Neuron (in vitro differentiated cells): ENCODE results near the gene WFDC12.

Experiments
- H2AFZ ChIP-seq: one replicate; pipeline ENCODE4 v1.6.1; 2013; ENCODE audit warnings: low read depth, mild to moderate bottlenecking, inconsistent platforms, low read length, moderate library complexity
- H3K27me3 ChIP-seq: one replicate; pipeline ENCODE4 v1.6.1; 2013; ENCODE audit warnings: low read length; ENCODE audit not compliant: insufficient read depth
- H3K36me3 ChIP-seq: one replicate; pipeline ENCODE4 v1.6.1; 2013; ENCODE audit warnings: low read length; ENCODE audit not compliant: insufficient read depth
- H3K4me1 ChIP-seq: one replicate; pipeline ENCODE4 v1.6.1; 2013; ENCODE audit warnings: low read length; ENCODE audit not compliant: insufficient read depth
- H3K4me3 ChIP-seq: 2 replicates; pipeline ENCODE4 v1.5.1; 2013; ENCODE audit warnings: mild to moderate bottlenecking, low read length, moderate library complexity
- H3K9me3 ChIP-seq: one replicate; pipeline ENCODE4 v1.6.1; 2013; ENCODE audit warnings: low read length

Gene WFDC12

DNA sequence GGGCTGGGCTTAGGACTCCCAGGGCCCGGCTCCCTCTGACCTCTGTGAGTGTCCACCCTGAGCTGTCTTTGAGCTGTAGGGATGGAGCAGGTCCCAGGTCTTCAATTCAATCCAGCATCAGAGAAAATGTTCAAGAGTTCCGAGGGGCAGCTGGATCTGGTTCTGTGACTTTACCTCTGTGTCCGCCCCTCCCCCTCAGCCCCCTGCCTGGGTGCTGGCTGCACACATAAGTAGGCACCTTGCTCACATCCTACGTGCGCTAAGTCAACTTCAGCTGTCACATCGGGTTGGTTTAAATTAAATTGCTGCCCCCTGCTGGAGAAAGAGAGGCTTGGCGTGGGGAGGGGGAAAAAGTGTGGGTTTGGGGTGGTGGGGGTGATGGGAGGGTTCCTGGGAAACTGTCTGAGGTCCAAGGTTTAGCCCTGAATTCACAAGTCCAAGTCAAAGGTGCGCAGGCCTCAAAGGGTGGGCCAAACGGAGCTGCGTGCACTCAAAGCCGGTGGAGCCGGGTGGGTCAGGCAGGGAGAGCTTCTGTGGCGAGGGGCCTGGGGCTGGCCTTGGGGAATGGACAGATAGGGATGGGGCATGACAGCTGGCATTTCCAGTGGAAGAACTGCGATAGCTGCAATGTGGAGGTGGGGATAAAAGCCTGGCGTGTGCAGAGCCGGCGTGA is 12.3 kb downstream of the WFDC12 start:
- H3K27me3 ChIP-seq: peaks cover 13% of the 10 kb centered on the region

DNA sequence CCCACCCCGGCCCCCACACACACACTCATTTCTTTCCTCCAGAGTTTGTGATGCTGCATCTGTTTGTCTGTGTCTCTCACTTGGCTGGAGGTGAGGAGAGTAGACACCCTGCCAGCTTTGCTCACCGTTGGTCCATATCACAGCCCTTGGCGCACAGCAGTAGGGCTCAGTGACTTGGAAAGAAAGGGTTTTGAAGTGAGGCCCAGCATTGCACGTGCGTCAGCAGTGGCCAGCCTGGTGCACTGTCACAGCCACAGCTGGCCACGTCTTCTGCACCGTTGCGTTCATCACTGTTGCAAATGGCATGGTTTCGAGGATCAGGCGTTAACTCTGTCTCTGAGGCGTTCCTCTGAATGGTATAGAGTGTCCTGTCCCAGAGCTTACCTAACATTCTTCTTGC is 13.0 kb downstream of the WFDC12 start:
- Histone ChIP-seq H3K36me3 (no peaks in the 10 kb centered on the region), H3K27me3 (peaks cover 13% of the 10 kb centered on the region), H3K4me1 (no peaks in the 10 kb centered on the region), H3K9me3 (no peaks in the 10 kb centered on the region), H2AFZ (no peak overlapping the region), H3K4me3 (no peak overlapping the region)

More for the DNA sequence above, 12.3 kb downstream of the WFDC12 start:
- H3K4me1 ChIP-seq: no peaks in the 10 kb centered on the region
- H3K4me3 ChIP-seq: no peak overlapping the region
- H2AFZ ChIP-seq: no peak overlapping the region
- no peaks in the 10 kb centered on the region for H3K36me3 ChIP-seq
- H3K9me3 ChIP-seq: no peaks in the 10 kb centered on the region

DNA sequence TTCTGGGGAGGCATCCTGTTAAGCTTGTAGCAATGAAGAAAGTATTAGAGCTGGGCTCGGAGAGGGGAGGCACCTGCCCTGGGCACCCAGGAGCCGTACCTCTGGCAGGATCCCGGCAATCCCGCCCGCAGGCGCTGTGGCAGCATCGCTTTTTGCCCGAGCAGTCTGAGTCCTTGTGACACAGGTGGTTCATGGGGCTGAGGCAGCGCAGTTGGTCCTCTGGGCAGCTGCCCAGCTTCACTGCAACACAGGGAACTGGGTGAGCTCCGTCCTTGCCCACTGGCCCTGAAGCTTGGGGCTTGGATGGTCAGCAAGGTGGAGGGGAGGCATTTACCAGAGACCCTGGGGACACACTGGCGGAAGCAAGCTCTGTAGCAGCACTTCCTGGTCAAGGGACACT is 14.0 kb downstream of the WFDC12 start:
- H3K9me3 ChIP-seq: no peaks in the 10 kb centered on the region
- H3K27me3 ChIP-seq: peaks cover 11% of the 10 kb centered on the region
- no peak overlapping the region for H3K4me3 ChIP-seq
- H3K36me3 ChIP-seq: no peaks in the 10 kb centered on the region
- H2AFZ ChIP-seq: no peak overlapping the region
- no peaks in the 10 kb centered on the region for H3K4me1 ChIP-seq

DNA sequence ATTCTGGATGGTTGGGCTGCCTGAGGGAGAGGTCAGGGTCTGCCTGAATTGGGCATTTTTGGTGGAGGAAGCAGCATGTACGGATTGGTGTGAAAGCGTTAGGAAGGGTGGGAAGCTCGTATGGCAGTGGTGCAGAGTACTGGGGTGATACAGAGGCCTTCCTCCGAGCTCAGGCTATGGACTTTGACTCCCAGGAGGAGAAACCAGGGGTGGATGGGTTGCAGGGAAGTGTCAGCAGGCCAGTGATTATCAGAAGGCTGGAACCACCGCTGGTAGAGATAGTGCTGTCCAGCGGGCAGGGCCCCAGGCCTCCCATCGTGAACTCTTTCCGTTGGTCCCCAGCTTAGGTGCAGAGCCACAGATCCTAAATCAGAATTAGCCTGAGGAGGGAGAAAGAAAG is 14.6 kb downstream of the WFDC12 start:
- H2AFZ ChIP-seq: no peak overlapping the region
- no peaks in the 10 kb centered on the region for H3K9me3 ChIP-seq
- H3K27me3 ChIP-seq: peaks cover 8% of the 10 kb centered on the region
- no peak overlapping the region for H3K4me3 ChIP-seq
- H3K36me3 ChIP-seq: no peaks in the 10 kb centered on the region
- H3K4me1 ChIP-seq: no peaks in the 10 kb centered on the region

DNA sequence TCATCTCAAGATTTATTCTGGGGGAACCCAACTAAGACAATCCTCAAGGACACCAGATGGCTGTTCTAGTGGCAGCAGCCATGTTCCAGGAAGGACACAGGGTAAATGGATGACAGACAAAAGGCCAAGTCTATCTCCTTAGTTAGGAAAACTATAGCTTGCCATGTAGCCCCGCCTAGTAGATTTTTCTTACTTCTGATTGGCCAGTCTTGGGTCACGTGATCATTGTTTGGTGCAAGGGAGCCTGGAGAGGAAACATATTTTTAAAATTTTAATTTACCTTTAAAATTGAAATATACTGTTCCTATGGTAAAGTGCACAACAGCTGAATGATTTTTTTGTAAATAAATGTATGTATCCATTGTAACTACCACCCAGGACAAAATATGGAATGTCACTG is 18.9 kb downstream of the WFDC12 start:
- H3K9me3 ChIP-seq: no peaks in the 10 kb centered on the region

DNA sequence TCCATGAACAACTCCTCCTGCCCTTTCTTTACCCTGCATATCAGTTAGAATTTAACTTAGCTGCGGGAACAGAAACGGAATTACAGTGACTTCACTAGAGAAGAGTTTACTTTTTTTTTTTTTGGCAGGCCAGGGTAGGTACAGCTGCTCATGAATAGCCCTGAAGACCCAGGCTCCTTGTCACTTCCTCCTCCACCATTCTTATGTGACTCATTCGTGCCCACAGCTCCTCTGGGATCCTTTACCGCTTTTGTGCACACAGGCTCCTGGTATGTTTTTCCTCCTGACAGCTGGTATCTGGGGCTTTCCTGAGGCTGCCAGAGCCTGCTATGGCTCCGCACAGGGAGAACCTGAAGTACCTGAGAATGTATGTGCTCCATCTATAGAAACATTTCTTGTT is 19.5 kb downstream of the WFDC12 start:
- no peak overlapping the region for H2AFZ ChIP-seq
- H3K4me1 ChIP-seq: peaks cover 2% of the 10 kb centered on the region
- H3K4me3 ChIP-seq: no peak overlapping the region
- no peaks in the 10 kb centered on the region for H3K9me3 ChIP-seq
- peaks cover 21% of the 10 kb centered on the region for H3K27me3 ChIP-seq
- no peaks in the 10 kb centered on the region for H3K36me3 ChIP-seq

More for the DNA sequence above, 18.9 kb downstream of the WFDC12 start:
- Histone ChIP-seq H3K27me3 (peaks cover 20% of the 10 kb centered on the region), H3K4me3 (no peak overlapping the region), H3K36me3 (no peaks in the 10 kb centered on the region), H2AFZ (no peak overlapping the region), H3K4me1 (peaks cover 2% of the 10 kb centered on the region)

DNA sequence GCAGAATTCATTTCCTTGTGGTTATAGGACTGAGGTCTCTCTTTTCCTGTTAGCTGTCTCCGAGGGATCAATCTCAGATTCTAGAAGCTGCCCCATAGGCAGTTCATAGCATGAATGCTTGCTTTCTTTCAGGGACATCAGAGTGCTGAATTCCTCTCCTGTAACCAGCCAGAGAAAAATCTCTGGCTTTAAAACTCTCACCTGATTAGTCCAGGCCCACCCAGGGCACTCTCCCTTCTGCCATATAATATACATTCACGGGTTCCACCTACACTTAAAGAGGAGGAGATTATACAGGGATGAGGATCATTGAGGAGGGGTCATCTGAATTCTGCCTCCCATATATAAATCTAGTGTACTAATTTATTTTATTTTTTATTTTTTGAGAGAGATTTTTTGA is 21.2 kb downstream of the WFDC12 start:
- Histone ChIP-seq H3K4me3 (no peak overlapping the region), H3K4me1 (peaks cover 2% of the 10 kb centered on the region), H3K36me3 (no peaks in the 10 kb centered on the region), H2AFZ (no peak overlapping the region), H3K9me3 (no peaks in the 10 kb centered on the region), H3K27me3 (peaks cover 34% of the 10 kb centered on the region)

DNA sequence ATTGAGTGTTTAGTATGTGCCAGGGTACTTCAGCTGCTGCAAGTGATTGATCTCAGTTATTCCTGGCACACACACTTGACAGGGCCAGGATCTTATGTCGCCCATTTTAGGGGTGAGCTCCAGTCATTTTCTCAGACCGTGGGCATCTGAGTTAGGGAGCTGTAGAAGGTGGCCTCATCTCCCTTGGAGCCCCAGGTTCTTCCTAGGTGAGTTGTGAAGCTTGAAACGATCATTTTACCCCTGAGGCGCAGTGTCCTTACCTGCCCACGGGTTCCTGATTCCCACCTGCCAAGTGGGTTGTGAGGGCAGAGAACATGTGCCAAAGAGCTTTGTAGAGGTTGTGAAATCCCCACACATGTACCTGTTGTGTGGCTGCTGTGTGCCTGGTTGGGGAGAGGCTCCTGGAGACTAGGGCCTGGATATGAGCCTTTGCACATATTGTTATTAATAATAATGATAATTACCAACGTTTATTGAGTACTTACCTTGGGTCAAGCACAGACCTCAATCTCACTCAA is 22.9 kb downstream of the WFDC12 start:
- Histone ChIP-seq H3K27me3 (peaks cover 40% of the 10 kb centered on the region), H3K9me3 (peaks cover 3% of the 10 kb centered on the region), H3K4me1 (peaks cover 2% of the 10 kb centered on the region), H3K36me3 (no peaks in the 10 kb centered on the region), H2AFZ (peak overlapping the region; percentile 65), H3K4me3 (no peak overlapping the region)

DNA sequence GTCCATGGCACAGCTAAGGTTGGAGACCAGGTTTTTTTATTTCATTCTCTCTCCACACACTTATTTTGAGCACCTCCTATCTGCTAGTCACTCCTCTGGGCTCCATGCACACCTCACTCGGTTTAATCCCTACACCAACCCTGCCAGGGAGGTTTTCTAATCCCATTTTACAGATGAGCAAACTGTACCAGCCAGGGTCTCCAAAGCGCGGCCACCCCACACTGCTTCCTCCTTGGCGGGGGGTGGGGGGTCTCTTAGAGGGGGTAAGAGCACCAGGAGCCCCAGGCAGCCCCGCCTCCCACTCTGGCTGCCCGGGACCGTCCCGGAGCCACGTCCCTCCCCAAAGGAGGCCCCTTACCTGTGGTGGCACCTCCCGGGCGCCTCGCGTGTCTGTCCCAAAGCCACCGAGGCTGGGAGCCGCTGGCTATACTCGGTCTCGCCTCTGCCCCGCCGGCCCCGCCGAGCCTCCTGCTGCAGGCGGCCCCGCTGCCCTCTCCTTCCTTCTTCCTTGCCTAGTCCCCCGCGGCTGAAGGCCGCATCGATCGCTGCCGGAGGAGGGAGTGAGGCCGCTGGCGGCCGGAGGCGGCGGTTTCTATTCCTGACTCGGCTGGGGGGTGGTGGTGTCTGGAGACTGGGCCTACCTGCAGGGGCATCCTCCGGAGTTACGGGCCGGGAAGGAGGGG is 23.6 kb downstream of the WFDC12 start, which contains the start of gene KCNS1:
Gene KCNS1 (minus strand): TSS at position 565 of the 683 bp plus-strand sequence. CDS start 1,891 bp downstream, outside the sequence.
- Histone ChIP-seq H3K4me1 (peaks cover 2% of the 10 kb centered on the region), H3K36me3 (no peaks in the 10 kb centered on the region), H3K4me3 (no peak within 1 kb of the TSS), H3K9me3 (peaks cover 3% of the 10 kb centered on the region), H2AFZ (peak within 1 kb of the TSS; percentile 65), H3K27me3 (peaks cover 40% of the 10 kb centered on the region)

DNA sequence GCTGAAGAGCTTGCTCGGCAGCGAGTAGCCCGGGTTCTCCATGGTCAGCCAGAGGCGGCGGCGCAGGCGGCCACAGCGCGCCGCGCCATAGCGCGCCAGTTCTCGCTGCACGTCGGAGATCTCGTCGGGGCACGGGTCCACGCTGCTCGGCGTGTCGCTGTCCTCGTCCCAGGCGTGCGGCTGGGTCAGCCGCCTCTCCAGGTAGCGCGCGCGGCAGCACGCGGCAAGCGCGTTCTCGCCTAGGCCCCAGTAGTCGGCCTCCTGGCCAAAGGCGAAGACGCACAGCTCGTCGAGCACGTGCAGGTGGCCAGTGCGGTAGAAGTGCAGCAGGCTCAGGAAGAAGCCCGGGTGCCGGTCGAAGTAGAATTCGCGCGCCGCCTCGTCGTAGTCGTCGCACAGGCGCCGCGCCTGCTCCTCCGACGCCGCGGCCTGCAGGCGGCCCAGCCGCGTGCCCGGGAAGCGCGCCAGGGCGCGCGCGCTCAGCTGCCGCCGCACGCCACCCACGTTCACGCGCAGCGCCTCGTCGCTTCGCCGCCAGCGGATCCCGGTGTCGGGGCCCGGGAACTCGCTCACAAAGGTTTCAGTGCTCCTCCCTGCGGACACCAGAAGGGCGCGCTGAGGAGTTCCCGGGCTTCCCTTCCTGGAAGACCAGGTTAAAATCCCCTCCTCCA is 26.0 kb downstream of the WFDC12 start:
- peaks cover 40% of the 10 kb centered on the region for H3K27me3 ChIP-seq
- no peak overlapping the region for H2AFZ ChIP-seq
- peaks cover 3% of the 10 kb centered on the region for H3K9me3 ChIP-seq
- no peak overlapping the region for H3K4me3 ChIP-seq
- H3K4me1 ChIP-seq: peaks cover 2% of the 10 kb centered on the region
- no peaks in the 10 kb centered on the region for H3K36me3 ChIP-seq

DNA sequence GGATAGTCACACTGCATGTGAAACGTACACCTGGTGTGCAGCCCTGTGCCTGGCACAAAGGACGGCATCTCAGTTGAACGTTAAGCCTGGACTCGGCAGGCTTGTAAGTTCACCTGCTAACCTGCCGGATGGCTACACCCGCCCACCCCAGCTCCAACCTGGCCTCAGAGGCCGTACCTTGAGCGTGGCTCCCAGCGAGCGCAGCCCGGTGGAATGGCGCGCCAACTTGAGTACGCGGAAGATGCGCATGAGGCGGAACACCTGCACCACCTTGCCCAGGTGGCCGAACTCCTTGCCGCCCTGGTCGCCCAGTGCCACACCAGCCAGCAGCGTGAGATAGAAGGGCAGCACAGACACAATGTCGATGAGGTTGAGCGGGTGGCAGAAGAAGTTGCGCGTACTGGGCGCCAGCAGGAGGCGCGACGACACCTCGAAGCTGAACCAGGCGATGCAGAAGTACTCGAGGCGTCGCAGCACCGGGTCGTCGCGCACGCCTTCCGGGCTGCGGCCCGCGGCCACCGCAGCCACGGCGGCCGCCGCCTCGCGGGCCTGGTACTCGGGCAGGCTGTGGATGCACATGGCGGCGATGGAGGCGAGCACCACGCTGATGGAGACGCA is 26.7 kb downstream of the WFDC12 start:
- H2AFZ ChIP-seq: no peak overlapping the region
- H3K4me3 ChIP-seq: no peak overlapping the region
- H3K9me3 ChIP-seq: peaks cover 3% of the 10 kb centered on the region
- H3K27me3 ChIP-seq: peaks cover 40% of the 10 kb centered on the region
- no peaks in the 10 kb centered on the region for H3K36me3 ChIP-seq
- peaks cover 2% of the 10 kb centered on the region for H3K4me1 ChIP-seq

DNA sequence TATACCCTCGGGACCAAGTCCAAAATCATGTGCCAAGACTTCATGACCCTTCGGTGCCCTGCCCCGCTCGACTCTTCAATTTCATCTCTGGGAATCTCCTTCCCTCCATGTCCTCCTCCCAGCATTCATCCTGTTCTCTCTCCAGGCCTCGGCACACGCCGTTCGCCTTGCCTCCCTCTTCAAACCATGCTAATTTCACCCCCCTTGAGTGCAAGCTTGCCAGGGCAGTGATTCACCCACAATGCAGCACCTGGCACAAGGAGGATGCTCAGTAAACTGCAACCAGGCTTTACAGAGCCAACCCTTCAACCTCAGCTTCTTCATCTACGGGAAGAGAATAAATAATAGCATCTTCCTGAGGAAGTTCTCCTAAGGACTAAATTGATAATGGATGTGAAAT is 27.5 kb downstream of the WFDC12 start:
- no peak overlapping the region for H3K4me3 ChIP-seq
- peaks cover 2% of the 10 kb centered on the region for H3K4me1 ChIP-seq
- H3K27me3 ChIP-seq: peaks cover 40% of the 10 kb centered on the region
- H3K36me3 ChIP-seq: no peaks in the 10 kb centered on the region
- H2AFZ ChIP-seq: no peak overlapping the region
- peaks cover 3% of the 10 kb centered on the region for H3K9me3 ChIP-seq

DNA sequence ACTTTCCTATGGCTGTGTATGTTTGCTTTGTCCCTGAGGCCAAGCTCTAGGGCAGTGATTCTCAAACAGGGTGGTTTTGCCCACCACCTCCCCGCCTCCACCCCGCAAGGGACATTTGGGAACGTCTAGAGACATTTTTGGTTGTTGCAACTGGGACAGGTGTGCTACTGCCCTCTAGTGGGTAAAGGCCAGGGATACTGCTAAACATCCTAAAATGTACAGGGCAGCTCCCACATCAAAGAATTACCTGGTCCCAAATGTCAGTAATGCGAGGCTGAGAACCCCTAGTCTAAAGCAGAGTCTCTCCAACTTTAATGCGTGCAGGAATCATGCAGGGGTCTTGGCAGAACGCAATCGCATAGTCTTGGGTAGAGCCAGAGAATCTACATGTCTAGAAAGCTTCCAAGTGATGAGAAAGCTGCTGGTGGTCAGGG is 28.4 kb downstream of the WFDC12 start:
- Histone ChIP-seq H3K4me3 (no peak overlapping the region), H3K27me3 (peaks cover 31% of the 10 kb centered on the region), H3K4me1 (peaks cover under 1% of the 10 kb centered on the region), H3K9me3 (peaks cover 3% of the 10 kb centered on the region), H2AFZ (no peak overlapping the region), H3K36me3 (no peaks in the 10 kb centered on the region)
